PFSK-1 (cell line): ENCODE data around the gene NME8.

Experiments used
- REST ChIP-seq, 2 experiments: IDR thresholded peaks; 2 replicates each; pipeline versions ENCODE4 v1.6.1 to v1.8.0; 2011 to 2012; ENCODE audit warnings: low read depth in 2 of 2, low read length in 2 of 2, control low read depth in 1 of 2, inconsistent platforms in 1 of 2, mild to moderate bottlenecking in 1 of 2, moderate library complexity in 1 of 2; ENCODE audit not compliant: insufficient read depth in 1 of 2
- SIN3A ChIP-seq: IDR thresholded peaks from 2 replicates; pipeline ENCODE4 v1.6.1; 2012; ENCODE audit warnings: mild to moderate bottlenecking, low read length, moderate library complexity, borderline replicate concordance; ENCODE audit not compliant: insufficient read depth

DNA sequence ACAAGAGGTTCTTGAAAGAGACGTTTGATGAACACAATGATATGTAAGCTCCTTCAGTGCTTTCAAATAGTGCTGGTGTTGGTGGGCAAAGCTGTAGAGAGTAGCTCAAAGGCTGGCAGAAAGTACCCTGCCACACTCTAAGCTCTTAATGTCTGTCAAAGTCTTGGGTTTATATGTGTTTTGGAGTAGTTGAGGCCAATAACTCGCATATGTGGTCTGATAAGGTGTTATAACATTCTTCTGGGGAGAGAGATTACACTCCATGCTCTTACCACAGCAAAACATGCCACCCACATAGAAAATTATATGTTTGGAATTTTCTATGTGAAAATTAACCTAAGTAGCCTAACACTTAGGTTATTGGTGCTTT lies 30.8 kb upstream of the NME8 start:
- TF ChIP-seq SIN3A (no peak), REST (IDR thresholded peaks at IDR 0.05; ENCODE audit: insufficient read depth in 1 of 2, low read depth in 2 of 2, low read length in 2 of 2) (no peak)
